OCI-LY7 (cell line): ENCODE data around the gene PPP1R12C. TPM values are rescaled to one million over a fixed set of nuclear protein-coding genes. Genes with fewer than 3 reads are reported as not detected.

Source experiments
- BruUV-seq: library from RNA; stranded (reverse); fragments of 400-500 nt; replicated peaks from 2 replicates; lab custom pipeline; 2021; lab: Mats Ljungman, UMichigan
- CTCF ChIA-PET: fragments of 300-600 bp; sonication (Branson Sonifier 250); formaldehyde crosslinking; loops from one replicate; lab custom pipeline; 2022; ENCODE audit warnings: antibody characterized with exemption; ENCODE audit not compliant: unreplicated experiment; lab: Charles Lee
- POLR2A ChIA-PET: fragments of 300-600 bp; sonication (Branson Sonifier 250); formaldehyde crosslinking; loops from one replicate; lab custom pipeline; 2022; ENCODE audit warnings: antibody characterized with exemption; lab: Charles Lee
- DNase-seq: peaks from one replicate; pipeline ENCODE4 v3.0.0-alpha.2; 2015; ENCODE audit warnings: low spot score
- H2AFZ ChIP-seq: fragments of 200-600 bp; sonication (generic), shearing (Covaris generic); 2 replicates; pipeline ENCODE4 v1.6.1; 2014; ENCODE audit warnings: mild to moderate bottlenecking, antibody characterized with exemption, low read length, moderate library complexity
- H3K27ac ChIP-seq: fragments of 200-600 bp; sonication (generic); 2 replicates; pipeline ENCODE4 v1.5.1; 2014; ENCODE audit warnings: mixed run types, low read depth, mild to moderate bottlenecking, moderate library complexity, low read length, inconsistent platforms; ENCODE audit not compliant: poor library complexity, severe bottlenecking
- H3K36me3 ChIP-seq: fragments of 200-600 bp; sonication (generic); 2 replicates; pipeline ENCODE4 v1.6.1; 2014; ENCODE audit warnings: mild to moderate bottlenecking, antibody characterized with exemption, low read length, moderate library complexity, mixed read lengths; ENCODE audit not compliant: insufficient read depth
- H3K4me1 ChIP-seq: fragments of 200-600 bp; sonication (generic); 2 replicates; pipeline ENCODE4 v1.5.1; 2014; ENCODE audit warnings: mild to moderate bottlenecking, low read length; ENCODE audit not compliant: insufficient read depth, poor library complexity, severe bottlenecking
- H3K4me2 ChIP-seq: fragments of 200-600 bp; sonication (generic); 2 replicates; pipeline ENCODE4 v1.6.1; 2014; ENCODE audit warnings: mild to moderate bottlenecking, low read length
- H3K4me3 ChIP-seq: fragments of 200-600 bp; sonication (generic); 2 replicates; pipeline ENCODE4 v1.5.1; 2014; ENCODE audit warnings: mild to moderate bottlenecking, low read depth, low read length; ENCODE audit not compliant: poor library complexity, severe bottlenecking
- H3K79me2 ChIP-seq: fragments of 200-600 bp; sonication (generic); 2 replicates; pipeline ENCODE4 v1.6.1; 2016; ENCODE audit warnings: low read depth, mild to moderate bottlenecking, low read length, moderate library complexity, mixed read lengths; ENCODE audit not compliant: insufficient read depth
- H3K9me2 ChIP-seq: fragments of 200-600 bp; sonication (generic); 2 replicates; pipeline ENCODE4 v1.6.1; 2016; ENCODE audit warnings: mild to moderate bottlenecking, low read length, mixed read lengths; ENCODE audit not compliant: insufficient read depth
- H3K9me3 ChIP-seq: fragments of 200-600 bp; sonication (generic); 2 replicates; pipeline ENCODE4 v1.6.1; 2014; ENCODE audit warnings: mild to moderate bottlenecking, mixed run types, low read length, mixed read lengths
- H4K20me1 ChIP-seq: fragments of 200-600 bp; sonication (generic); 2 replicates; pipeline ENCODE4 v1.6.1; 2014; ENCODE audit warnings: mild to moderate bottlenecking, antibody characterized with exemption, low read length, moderate library complexity, mixed read lengths; ENCODE audit not compliant: insufficient read depth
- CTCF ChIP-seq: fragments of 200-600 bp; sonication (generic); conservative IDR thresholded peaks from 2 replicates; pipeline ENCODE4 v1.5.1; 2014; ENCODE audit warnings: mild to moderate bottlenecking, antibody characterized with exemption, low read length, moderate library complexity, mixed read lengths
- EZH2phosphoT487 ChIP-seq: fragments of 200-600 bp; sonication (generic); IDR thresholded peaks from 2 replicates; pipeline ENCODE4 v1.6.1; 2018; ENCODE audit warnings: low read depth, borderline replicate concordance, mild to moderate bottlenecking, mixed run types, antibody characterized with exemption, low read length, moderate library complexity, mixed read lengths
- intact Hi-C: fragments of 100-400 bp; cut with micrococcal nuclease; formaldehyde crosslinking; loops from one replicate; pipeline ENCODE4 v1.10.0; 2022; ENCODE audit not compliant: unreplicated experiment
- total RNA-seq, 2 experiments: library from RNA; depleted of rRNA in 1 of 2; stranded (reverse); fragments of >200 nt in 1 of 2; shearing (Covaris generic) in 1 of 2; gene quantifications; 2 replicates each; pipeline ENCODE4 v1.2.3, GENCODE V29; 2014 to 2022

The PPP1R12C gene
- total RNA-seq, 2 experiments from 2014 or later = 177 to 211 TPM

GRCh38 chr19:55092423-55093318 is 24.8 kb downstream of the PPP1R12C start:
- Histone ChIP-seq H3K4me2 (no peak overlapping the region), H4K20me1 (no peaks in the 10 kb centered on the region), H3K79me2 (no peaks in the 10 kb centered on the region), H3K27ac (no peak overlapping the region), H3K9me2 (no peaks in the 10 kb centered on the region), H3K4me3 (no peak overlapping the region), H2AFZ (no peak overlapping the region), H3K36me3 (peaks cover 71% of the 10 kb centered on the region), H3K4me1 (no peaks in the 10 kb centered on the region), H3K9me3 (no peaks in the 10 kb centered on the region)
- TF ChIP-seq CTCF (no peak), EZH2phosphoT487 (no peak)
- POLR2A ChIA-PET = no interaction called here
- CTCF ChIA-PET = no interaction called here
- intact Hi-C loops = no loop called here
- no peak for DNase-seq
- BruUV-seq = no TSS peak

GRCh38 chr19:55091955-55092354 is 25.5 kb downstream of the PPP1R12C start:
- DNase-seq = no peak
- H2AFZ ChIP-seq = no peak overlapping the region
- peaks cover 78% of the 10 kb centered on the region for H3K36me3 ChIP-seq
- BruUV-seq = no TSS peak
- ChIA-PET POLR2A (no interaction called here), CTCF (no interaction called here)
- no peaks in the 10 kb centered on the region for H3K79me2 ChIP-seq
- no peak for TF ChIP-seq EZH2phosphoT487
- no peak for TF ChIP-seq CTCF
- no peak overlapping the region for H3K4me3 ChIP-seq
- no peaks in the 10 kb centered on the region for H3K9me2 ChIP-seq
- intact Hi-C loops = no loop called here
- no peak overlapping the region for H3K4me2 ChIP-seq
- H4K20me1 ChIP-seq = no peaks in the 10 kb centered on the region
- H3K9me3 ChIP-seq = no peaks in the 10 kb centered on the region
- H3K27ac ChIP-seq = no peak overlapping the region
- H3K4me1 ChIP-seq = no peaks in the 10 kb centered on the region
